GM13977 (cell line): ENCODE measurements around the gene PRKCZ.

ENCODE experiments used
- DNase-seq: peaks from one replicate; pipeline ENCODE4 v3.0.0; 2012; ENCODE audit warnings: low spot score
- CTCF ChIP-seq: IDR thresholded peaks from 2 replicates; pipeline ENCODE4 v1.5.1; 2012; ENCODE audit warnings: mild to moderate bottlenecking, control low read depth; ENCODE audit not compliant: insufficient read depth; ENCODE audit errors: extremely low read depth, missing control alignments
- in situ Hi-C: fragments of 300-500 bp; cut with MboI; formaldehyde crosslinking; loops from one replicate; pipeline ENCODE4 v1.12.0; 2022; ENCODE audit warnings: low sequenced_read_pairs, low pct_unique_long_range_greater_than_20kb, mixed read lengths, inconsistent platforms; ENCODE audit not compliant: unreplicated experiment

Gene PRKCZ

GRCh38 chr1:2215329-2215728 is 165.1 kb downstream of the PRKCZ start:
- no peak for TF ChIP-seq CTCF
- no peak for DNase-seq
- in situ Hi-C loops, result no loop called here

- DNase-seq, result no peak
- in situ Hi-C loops, result no loop called here
- TF ChIP-seq CTCF, result no peak
Measured at GRCh38 chr1:2215909-2216766, 165.9 kb downstream of the PRKCZ start.

GRCh38 chr1:2216767-2217058 is 166.5 kb downstream of the PRKCZ start:
- in situ Hi-C loops, result no loop called here
- TF ChIP-seq CTCF, result no peak
- DNase-seq, result no peak

GRCh38 chr1:2221271-2221670 is 171.1 kb downstream of the PRKCZ start:
- no peak for DNase-seq
- in situ Hi-C loops, result no loop called here
- no peak for TF ChIP-seq CTCF

- DNase-seq, result no peak
- in situ Hi-C loops, result no loop called here
- no peak for TF ChIP-seq CTCF
Measured at GRCh38 chr1:2224170-2224584, 174.0 kb downstream of the PRKCZ start.

- in situ Hi-C loops, result no loop called here
- no peak for DNase-seq
- no peak for TF ChIP-seq CTCF
Measured at GRCh38 chr1:2224631-2225428, 174.6 kb downstream of the PRKCZ start.
